ENCODE results near the gene RPN1.
"Not testable (repeated sequence)": the region's sequence is repeated elsewhere in the genome, so short reads cannot be mapped to it uniquely, and the experiment has no call there.

The RPN1 gene

GRCh38 chr3:128650096-128651050 is at the start of gene RPN1:
RPN1 (minus strand) TSS chr3:128650818; CDS start chr3:128650800, 18 bp downstream.
- DNase-seq, result peak; percentile 95

GRCh38 chr3:128698211-128699047 is 47.8 kb upstream of the RPN1 start:
- peak; percentile 36 for DNase-seq

GRCh38 chr3:128697341-128697740 is 46.7 kb upstream of the RPN1 start:
- DNase-seq, result no peak

- no peak for DNase-seq
These were observed 43.1 kb upstream of the RPN1 start for GRCh38 chr3:128693696-128694095.

- no peak for DNase-seq
These were observed 38.4 kb upstream of the RPN1 start for GRCh38 chr3:128689060-128689459.

GRCh38 chr3:128686465-128686864 is 35.8 kb upstream of the RPN1 start:
- no peak for DNase-seq

- no peak for DNase-seq
These were observed 34.5 kb upstream of the RPN1 start for GRCh38 chr3:128684986-128685726.

- no peak for DNase-seq
These were observed 33.3 kb upstream of the RPN1 start for GRCh38 chr3:128683957-128684356.

- DNase-seq, result no peak
These were observed 30.8 kb upstream of the RPN1 start for GRCh38 chr3:128681369-128681829.

GRCh38 chr3:128680603-128681368 is 30.2 kb upstream of the RPN1 start:
- peak; percentile 98 for DNase-seq

- no peak for DNase-seq
These were observed 28.7 kb upstream of the RPN1 start for GRCh38 chr3:128679338-128679737.

GRCh38 chr3:128675802-128676201 is 25.2 kb upstream of the RPN1 start:
- DNase-seq, result not testable (repeated sequence)

GRCh38 chr3:128674161-128674784 is 23.7 kb upstream of the RPN1 start:
- no peak for DNase-seq

- DNase-seq, result no peak
These were observed 17.0 kb upstream of the RPN1 start for GRCh38 chr3:128667641-128668040.

GRCh38 chr3:128665362-128666021 is 14.9 kb upstream of the RPN1 start:
- peak; percentile 43 for DNase-seq

- no peak for DNase-seq
These were observed 12.5 kb upstream of the RPN1 start for GRCh38 chr3:128663151-128663550.

GRCh38 chr3:128655531-128655930 is 4.9 kb upstream of the RPN1 start:
- no peak for DNase-seq

GRCh38 chr3:128653993-128654805 is 3.6 kb upstream of the RPN1 start:
- peak; percentile 83 for DNase-seq

- DNase-seq, result peak; percentile 67
These were observed 2.9 kb upstream of the RPN1 start for GRCh38 chr3:128653383-128653992.

All from hematopoietic multipotent progenitor cell treated with erythropoietin and hydrocortisone succinate and interleukin-3 and kit ligand, for 8 days (in vitro differentiated cells).